CD14-positive monocyte (primary cell): Measurements from ENCODE around the gene GRAP. TPM values are rescaled to one million over a fixed set of nuclear protein-coding genes. Genes with fewer than 3 reads are reported as not detected.

Experiments used
- DNase-seq, 3 donors: peaks; one replicate each; pipeline ENCODE4 v3.0.0-alpha.2; 2011 to 2022
- H2AFZ ChIP-seq: 2 replicates; pipeline ENCODE4 v1.6.0; 2012; ENCODE audit warnings: mild to moderate bottlenecking, low read depth, low read length, inconsistent platforms; ENCODE audit not compliant: insufficient read depth, poor library complexity, severe bottlenecking
- H3K27ac ChIP-seq, 2 donors: 1 replicate in 1 of 2; 2 replicates in 1 of 2; pipeline ENCODE4 v1.5.1; 2012 to 2013; ENCODE audit warnings: low read length in 2 of 2, control low read depth in 1 of 2, inconsistent platforms in 1 of 2, low read depth in 1 of 2, mild to moderate bottlenecking in 1 of 2
- H3K27me3 ChIP-seq, 2 donors: one replicate each; pipeline versions ENCODE4 v1.6.0 to v1.6.1; 2011 to 2013; ENCODE audit warnings: low read length in 2 of 2; ENCODE audit not compliant: control insufficient read depth in 2 of 2, insufficient read depth in 2 of 2
- H3K36me3 ChIP-seq, 2 donors: replicated peaks in 1 of 2; 1 replicate in 1 of 2; 2 replicates in 1 of 2; pipeline versions ENCODE4 v1.5.1 to v1.6.1; 2012 to 2013; ENCODE audit warnings: low read length in 2 of 2, control low read depth in 1 of 2, inconsistent platforms in 1 of 2, mild to moderate bottlenecking in 1 of 2; ENCODE audit not compliant: insufficient read depth in 2 of 2, control insufficient read depth in 1 of 2
- H3K4me1 ChIP-seq, 2 donors: 1 replicate in 1 of 2; 2 replicates in 1 of 2; pipeline versions ENCODE4 v1.5.1 to v1.6.1; 2012 to 2013; ENCODE audit warnings: low read length in 2 of 2, control low read depth in 1 of 2, inconsistent platforms in 1 of 2, mild to moderate bottlenecking in 1 of 2, moderate library complexity in 1 of 2; ENCODE audit not compliant: insufficient read depth in 2 of 2, control insufficient read depth in 1 of 2
- H3K4me2 ChIP-seq: replicated peaks from 2 replicates; pipeline ENCODE3; 2012; ENCODE audit warnings: low read length, moderate library complexity, mild to moderate bottlenecking; ENCODE audit not compliant: poor library complexity, severe bottlenecking; ENCODE audit errors: extremely low read depth
- H3K4me3 ChIP-seq, 3 experiments: fragments of 200-600 bp in 1 of 3; sonication (generic) in 1 of 3; replicated peaks in 1 of 3; 1 replicate in 2 of 3; 2 replicates in 1 of 3; pipeline ENCODE4 v1.5.1; 2011 to 2013; ENCODE audit warnings: low read length in 3 of 3, mild to moderate bottlenecking in 3 of 3, control low read depth in 2 of 3, low read depth in 2 of 3, inconsistent platforms in 1 of 3, moderate library complexity in 1 of 3
- H3K79me2 ChIP-seq: 2 replicates; pipeline ENCODE4 v1.6.0; 2012; ENCODE audit warnings: mild to moderate bottlenecking, control low read depth, inconsistent platforms, low read length, moderate library complexity; ENCODE audit not compliant: insufficient read depth
- H3K9ac ChIP-seq: 2 replicates; pipeline ENCODE4 v1.6.0; 2017; ENCODE audit warnings: low read length, mild to moderate bottlenecking; ENCODE audit not compliant: insufficient read depth, poor library complexity, severe bottlenecking
- H3K9me3 ChIP-seq, 2 donors: replicated peaks in 1 of 2; 1 replicate in 1 of 2; 2 replicates in 1 of 2; pipeline versions ENCODE4 v1.5.1 to v1.6.1; 2012 to 2013; ENCODE audit warnings: low read length in 2 of 2, control low read depth in 1 of 2; ENCODE audit not compliant: control insufficient read depth in 1 of 2, insufficient read depth in 1 of 2
- H4K20me1 ChIP-seq: 2 replicates; pipeline ENCODE4 v1.6.0; 2012; ENCODE audit warnings: mild to moderate bottlenecking, low read length, control low read depth, moderate library complexity; ENCODE audit not compliant: insufficient read depth
- H3K27ac Mint-ChIP-seq, 7 donors: one replicate each; pipeline ENCODE4 v1.8.0; 2020; ENCODE audit warnings: mild to moderate bottlenecking in 7 of 7, mixed read lengths in 7 of 7, moderate library complexity in 6 of 7, inconsistent platforms in 2 of 7
- H3K27me3 Mint-ChIP-seq, 3 donors: one replicate each; pipeline ENCODE4 v1.8.0; 2021 to 2022; ENCODE audit warnings: low read depth in 3 of 3, mild to moderate bottlenecking in 3 of 3, mixed read lengths in 3 of 3, moderate library complexity in 3 of 3, inconsistent platforms in 1 of 3
- H3K36me3 Mint-ChIP-seq, 2 donors: one replicate each; pipeline ENCODE4 v1.8.0; 2020; ENCODE audit warnings: mixed read lengths in 2 of 2, inconsistent platforms in 1 of 2, mild to moderate bottlenecking in 1 of 2
- H3K4me1 Mint-ChIP-seq: one replicate; pipeline ENCODE4 v1.8.0; 2020; ENCODE audit warnings: mild to moderate bottlenecking, mixed read lengths
- H3K4me3 Mint-ChIP-seq, 2 donors: one replicate each; pipeline ENCODE4 v1.8.0; 2020; ENCODE audit warnings: mild to moderate bottlenecking in 2 of 2, mixed read lengths in 2 of 2, moderate library complexity in 1 of 2
- H3K9me3 Mint-ChIP-seq, 7 donors: one replicate each; pipeline ENCODE4 v1.8.0; 2020 to 2022; ENCODE audit warnings: mixed read lengths in 7 of 7, mild to moderate bottlenecking in 6 of 7, moderate library complexity in 6 of 7, inconsistent platforms in 2 of 7
- WGBS: methylation state at CpG from one replicate; pipeline ENCODE4 v1.1.5; 2013; ENCODE audit warnings: missing lambda C conversion rate; ENCODE audit not compliant: insufficient coverage; 5-methylcytosine and 5-hydroxymethylcytosine counted together
- intact Hi-C, 2 donors: fragments of 100-400 bp; cut with micrococcal nuclease; formaldehyde crosslinking; loops; one replicate each; pipeline versions ENCODE4 v1.15.0 to v1.15.1; 2023
- polyA plus RNA-seq, 3 donors: library from polyadenylated mRNA; depleted of rRNA in 1 of 3; unstranded in 2 of 3; stranded (reverse) in 1 of 3; fragments of 300-500 nt in 2 of 3; fragments of >200 nt in 1 of 3; fragmentation: Illumina TruSeq in 2 of 3; gene quantifications; 1 replicate in 2 of 3; 2 replicates in 1 of 3; pipeline ENCODE4 v1.2.3, GENCODE V29; 2012 to 2021
- TF ChIP-seq, protein P1 (sequence below): fragments of 200-600 bp; IDR thresholded peaks from one replicate; pipeline ENCODE4 v1.8.0; 2022; ENCODE audit warnings: antibody characterized with exemption, mild to moderate bottlenecking

Gene GRAP
- polyA plus RNA-seq, 3 donors, result 3.9 to 5.9 (median 4.5) TPM

DNA sequence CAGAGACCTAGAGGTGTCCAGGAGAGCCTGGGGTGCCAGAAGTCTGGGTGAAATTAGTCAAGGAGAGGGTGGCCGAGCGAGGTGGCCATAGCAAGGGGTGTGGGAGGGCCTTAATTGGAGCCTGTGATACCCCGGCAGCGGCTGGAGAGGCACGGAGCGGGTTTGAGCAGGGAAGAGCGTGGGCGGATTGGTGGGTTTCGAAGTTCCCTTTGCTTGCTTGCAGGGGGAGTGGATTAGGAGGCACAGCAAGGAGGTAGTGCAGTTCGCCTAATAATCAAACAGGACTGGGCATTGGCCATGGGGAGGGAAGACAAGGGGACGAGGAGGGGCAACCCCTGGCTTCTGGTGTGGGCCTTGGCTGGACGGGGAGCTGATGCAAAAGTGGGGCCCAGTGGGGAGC, 36.8 kb downstream of the GRAP start:
- no peak overlapping the region for H2AFZ ChIP-seq
- Mint-ChIP-seq H3K9me3 (peaks cover 0 to 9% (median 0%) of the 10 kb centered on the region in 7 donors), H3K4me3 (no peak overlapping the region), H3K36me3 (no peaks in the 10 kb centered on the region), H3K27me3 (peaks cover 5 to 13% (median 10%) of the 10 kb centered on the region in 3 donors), H3K27ac (no peak overlapping the region), H3K4me1 (peaks cover under 1% of the 10 kb centered on the region)
- no peaks in the 10 kb centered on the region for H3K9me3 ChIP-seq
- H3K4me1 ChIP-seq, result peaks cover 1 to 2% of the 10 kb centered on the region in 2 donors
- 91% methylated on average over 8 of the region's 12 CpGs for WGBS
- H3K27ac ChIP-seq, result no peak overlapping the region
- no peaks in the 10 kb centered on the region for H3K36me3 ChIP-seq
- H3K4me3 ChIP-seq, result no peak overlapping the region
- DNase-seq, result no peak
- H3K4me2 ChIP-seq, result no peak overlapping the region
- no peaks in the 10 kb centered on the region for H4K20me1 ChIP-seq
- H3K27me3 ChIP-seq, result peaks cover 0 to 8% of the 10 kb centered on the region in 2 donors
- no peaks in the 10 kb centered on the region for H3K79me2 ChIP-seq
- intact Hi-C loops, result loop anchor here in 1 of 2 donors (10.0 kb wide), 1 partner anchor 55 kb away; the partner anchor contains the start of gene SLC5A10
- H3K9ac ChIP-seq, result no peak overlapping the region
- TF ChIP-seq, protein P1, sequence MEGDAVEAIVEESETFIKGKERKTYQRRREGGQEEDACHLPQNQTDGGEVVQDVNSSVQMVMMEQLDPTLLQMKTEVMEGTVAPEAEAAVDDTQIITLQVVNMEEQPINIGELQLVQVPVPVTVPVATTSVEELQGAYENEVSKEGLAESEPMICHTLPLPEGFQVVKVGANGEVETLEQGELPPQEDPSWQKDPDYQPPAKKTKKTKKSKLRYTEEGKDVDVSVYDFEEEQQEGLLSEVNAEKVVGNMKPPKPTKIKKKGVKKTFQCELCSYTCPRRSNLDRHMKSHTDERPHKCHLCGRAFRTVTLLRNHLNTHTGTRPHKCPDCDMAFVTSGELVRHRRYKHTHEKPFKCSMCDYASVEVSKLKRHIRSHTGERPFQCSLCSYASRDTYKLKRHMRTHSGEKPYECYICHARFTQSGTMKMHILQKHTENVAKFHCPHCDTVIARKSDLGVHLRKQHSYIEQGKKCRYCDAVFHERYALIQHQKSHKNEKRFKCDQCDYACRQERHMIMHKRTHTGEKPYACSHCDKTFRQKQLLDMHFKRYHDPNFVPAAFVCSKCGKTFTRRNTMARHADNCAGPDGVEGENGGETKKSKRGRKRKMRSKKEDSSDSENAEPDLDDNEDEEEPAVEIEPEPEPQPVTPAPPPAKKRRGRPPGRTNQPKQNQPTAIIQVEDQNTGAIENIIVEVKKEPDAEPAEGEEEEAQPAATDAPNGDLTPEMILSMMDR, result no peak

DNA sequence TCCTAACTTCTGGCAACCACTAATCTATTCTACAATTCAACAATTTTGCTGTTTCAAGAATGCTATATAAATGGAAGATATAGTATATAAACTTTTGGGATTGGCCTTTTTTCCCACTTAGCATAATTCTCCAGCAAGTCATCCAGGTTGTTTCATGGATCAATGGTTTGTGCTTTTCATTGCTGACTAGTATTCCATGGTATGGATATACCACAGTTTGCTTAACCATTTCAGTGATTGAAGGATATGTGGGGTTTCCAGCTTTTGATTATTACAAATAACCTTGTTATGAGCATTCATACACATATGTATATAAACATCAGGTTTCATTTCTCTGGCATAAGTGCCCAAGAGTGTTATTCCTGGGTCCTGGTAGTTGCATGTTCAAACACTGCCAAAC, 40.1 kb downstream of the GRAP start:
- no peaks in the 10 kb centered on the region for H3K9me3 ChIP-seq

More for the DNA sequence above, 40.1 kb downstream of the GRAP start:
- H3K4me3 Mint-ChIP-seq, result no peak overlapping the region
- Histone ChIP-seq H3K4me2 (no peak overlapping the region), H3K36me3 (no peaks in the 10 kb centered on the region), H3K79me2 (no peaks in the 10 kb centered on the region), H3K4me1 (peaks cover 5 to 24% of the 10 kb centered on the region in 2 donors), H3K9ac (no peak overlapping the region), H3K4me3 (no peak overlapping the region), H3K27me3 (peaks cover 0 to 34% of the 10 kb centered on the region in 2 donors), H4K20me1 (no peaks in the 10 kb centered on the region), H2AFZ (no peak overlapping the region), H3K27ac (no peak overlapping the region)
- peaks cover 28 to 44% (median 31%) of the 10 kb centered on the region in 3 donors for H3K27me3 Mint-ChIP-seq
- H3K27ac Mint-ChIP-seq, result no peak overlapping the region
- DNase-seq, result no peak
- TF ChIP-seq, protein P1, result no peak
- peaks cover 0 to 12% (median 2%) of the 10 kb centered on the region in 7 donors for H3K9me3 Mint-ChIP-seq
- intact Hi-C loops, result loop anchor here in 1 of 2 donors (10.0 kb wide), 1 partner anchor 52 kb away; the partner anchor contains the start of gene SLC5A10
- peaks cover 12% of the 10 kb centered on the region for H3K4me1 Mint-ChIP-seq
- peaks cover 0 to 3% of the 10 kb centered on the region in 2 donors for H3K36me3 Mint-ChIP-seq
